Neural crest cell (in vitro differentiated cells): Measurements from ENCODE around the gene GUCY1A2. TPM values are rescaled to one million over a fixed set of nuclear protein-coding genes. Genes with fewer than 3 reads are reported as not detected.

ENCODE experiments used
- DNase-seq: peaks from one replicate; pipeline ENCODE4 v3.0.0; 2021; ENCODE audit warnings: low read depth, mixed read lengths, low spot score
- H3K27ac Mint-ChIP-seq: one replicate; pipeline ENCODE4 v1.8.0; 2021; ENCODE audit warnings: mild to moderate bottlenecking, mixed read lengths; ENCODE audit not compliant: unreplicated experiment
- H3K27me3 Mint-ChIP-seq: 2 replicates; pipeline ENCODE4 v1.8.0; 2021; ENCODE audit warnings: low read depth, mild to moderate bottlenecking, mixed read lengths
- H3K36me3 Mint-ChIP-seq: 2 replicates; pipeline ENCODE4 v1.8.0; 2021; ENCODE audit warnings: low read depth, mild to moderate bottlenecking, mixed read lengths
- H3K4me1 Mint-ChIP-seq: 2 replicates; pipeline ENCODE4 v1.8.0; 2021; ENCODE audit warnings: mixed read lengths
- H3K4me3 Mint-ChIP-seq: one replicate; pipeline ENCODE4 v1.8.0; 2021; ENCODE audit warnings: mild to moderate bottlenecking, mixed read lengths
- H3K9me3 Mint-ChIP-seq: 2 replicates; pipeline ENCODE4 v1.8.0; 2021; ENCODE audit warnings: mixed read lengths
- total RNA-seq: library from RNA; stranded (reverse); gene quantifications from 2 replicates; pipeline ENCODE4 v1.2.1, GENCODE V29; 2021
- TF ChIP-seq, protein P1 (sequence below): fragments of 200-600 bp; sonication (generic); conservative IDR thresholded peaks from 2 replicates; pipeline ENCODE4 v1.5.0; 2021; ENCODE audit warnings: antibody characterized with exemption, mild to moderate bottlenecking

GUCY1A2 gene
- total RNA-seq, 1 donor from 2014 or later: 4.0 TPM

- H3K27ac Mint-ChIP-seq: peak overlapping the region; percentile 37
- no peaks in the 10 kb centered on the region for H3K27me3 Mint-ChIP-seq
- H3K4me3 Mint-ChIP-seq: no peak overlapping the region
- no peak for DNase-seq
- no peaks in the 10 kb centered on the region for H3K9me3 Mint-ChIP-seq
- peaks cover 6% of the 10 kb centered on the region for H3K4me1 Mint-ChIP-seq
- TF ChIP-seq, protein P1, sequence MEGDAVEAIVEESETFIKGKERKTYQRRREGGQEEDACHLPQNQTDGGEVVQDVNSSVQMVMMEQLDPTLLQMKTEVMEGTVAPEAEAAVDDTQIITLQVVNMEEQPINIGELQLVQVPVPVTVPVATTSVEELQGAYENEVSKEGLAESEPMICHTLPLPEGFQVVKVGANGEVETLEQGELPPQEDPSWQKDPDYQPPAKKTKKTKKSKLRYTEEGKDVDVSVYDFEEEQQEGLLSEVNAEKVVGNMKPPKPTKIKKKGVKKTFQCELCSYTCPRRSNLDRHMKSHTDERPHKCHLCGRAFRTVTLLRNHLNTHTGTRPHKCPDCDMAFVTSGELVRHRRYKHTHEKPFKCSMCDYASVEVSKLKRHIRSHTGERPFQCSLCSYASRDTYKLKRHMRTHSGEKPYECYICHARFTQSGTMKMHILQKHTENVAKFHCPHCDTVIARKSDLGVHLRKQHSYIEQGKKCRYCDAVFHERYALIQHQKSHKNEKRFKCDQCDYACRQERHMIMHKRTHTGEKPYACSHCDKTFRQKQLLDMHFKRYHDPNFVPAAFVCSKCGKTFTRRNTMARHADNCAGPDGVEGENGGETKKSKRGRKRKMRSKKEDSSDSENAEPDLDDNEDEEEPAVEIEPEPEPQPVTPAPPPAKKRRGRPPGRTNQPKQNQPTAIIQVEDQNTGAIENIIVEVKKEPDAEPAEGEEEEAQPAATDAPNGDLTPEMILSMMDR: no peak
- H3K36me3 Mint-ChIP-seq: no peaks in the 10 kb centered on the region
Measured at GRCh38 chr11:106998116-106998915, 20.0 kb downstream of the GUCY1A2 start.

GRCh38 chr11:106997227-106997626 lies 21.0 kb downstream of the GUCY1A2 start:
- Mint-ChIP-seq H3K27ac (no peak overlapping the region), H3K9me3 (no peaks in the 10 kb centered on the region), H3K4me3 (no peak overlapping the region), H3K4me1 (peaks cover 6% of the 10 kb centered on the region), H3K27me3 (no peaks in the 10 kb centered on the region), H3K36me3 (no peaks in the 10 kb centered on the region)
- no peak for DNase-seq
- TF ChIP-seq, protein P1: no peak

DNA sequence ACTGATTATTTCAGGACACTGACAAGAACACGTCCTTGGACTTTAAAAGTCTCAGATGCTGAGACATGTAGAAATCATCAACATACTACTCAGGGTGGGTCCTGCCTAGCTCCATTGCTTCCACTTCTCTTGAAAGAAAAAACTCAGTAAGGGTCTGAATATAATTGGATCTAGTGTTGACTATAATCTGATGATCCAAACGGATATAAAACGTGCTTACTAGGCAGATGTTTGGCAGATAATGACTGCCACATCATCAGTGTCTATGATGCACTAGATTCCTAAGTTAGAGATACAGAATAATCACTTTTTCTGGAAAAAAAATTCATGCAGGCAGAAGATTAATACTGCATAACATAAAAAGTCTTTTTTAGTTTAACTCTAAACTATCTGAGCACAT lies 21.6 kb downstream of the GUCY1A2 start:
- Mint-ChIP-seq H3K27ac (no peak overlapping the region), H3K36me3 (no peaks in the 10 kb centered on the region), H3K9me3 (no peaks in the 10 kb centered on the region), H3K4me3 (no peak overlapping the region), H3K27me3 (no peaks in the 10 kb centered on the region), H3K4me1 (peaks cover 6% of the 10 kb centered on the region)
- DNase-seq: no peak
- TF ChIP-seq, protein P1: no peak

DNA sequence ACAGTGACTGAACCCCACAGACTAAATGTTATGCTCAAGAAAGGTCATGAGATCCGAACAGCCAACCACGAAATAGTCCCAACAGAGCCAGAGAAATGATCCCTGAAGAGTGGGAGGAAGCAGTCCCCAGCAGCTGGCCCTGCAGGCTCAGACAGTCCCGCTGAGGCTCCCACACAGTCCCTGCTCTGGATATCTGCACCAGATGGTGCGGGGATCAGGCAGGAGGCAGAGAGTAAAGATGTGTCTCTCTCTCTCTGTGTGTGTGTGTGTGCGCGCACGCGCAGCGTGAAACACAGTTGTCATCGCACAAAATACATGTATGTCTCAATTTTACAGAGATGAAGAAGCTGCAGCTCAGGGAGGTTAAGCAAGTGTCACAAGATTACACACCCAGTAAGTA lies 27.9 kb downstream of the GUCY1A2 start:
- H3K36me3 Mint-ChIP-seq: no peaks in the 10 kb centered on the region
- H3K27me3 Mint-ChIP-seq: no peaks in the 10 kb centered on the region
- no peak overlapping the region for H3K27ac Mint-ChIP-seq
- H3K4me3 Mint-ChIP-seq: no peak overlapping the region
- no peaks in the 10 kb centered on the region for H3K9me3 Mint-ChIP-seq
- TF ChIP-seq, protein P1: no peak
- H3K4me1 Mint-ChIP-seq: peaks cover 24% of the 10 kb centered on the region
- DNase-seq: no peak

DNA sequence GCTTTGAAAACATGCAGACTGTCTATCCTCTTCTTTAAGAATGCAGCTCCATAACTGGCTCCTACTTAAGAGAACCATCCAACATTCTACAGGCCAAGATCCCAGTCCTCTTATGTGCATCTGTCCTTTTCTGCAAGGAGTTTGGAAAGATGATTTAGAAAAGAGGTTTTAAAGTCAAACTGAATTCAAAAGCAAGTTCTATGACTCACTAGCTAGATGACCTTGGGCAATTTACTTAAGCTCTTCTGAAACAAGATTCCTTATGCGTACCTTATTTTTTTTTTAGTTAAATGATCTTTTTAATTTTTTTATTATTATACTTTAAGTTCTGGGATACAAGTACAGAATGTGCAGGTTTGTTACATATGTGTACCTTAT lies 29.2 kb downstream of the GUCY1A2 start:
- H3K4me3 Mint-ChIP-seq: no peak overlapping the region
- no peaks in the 10 kb centered on the region for H3K36me3 Mint-ChIP-seq
- no peaks in the 10 kb centered on the region for H3K9me3 Mint-ChIP-seq
- no peaks in the 10 kb centered on the region for H3K27me3 Mint-ChIP-seq
- TF ChIP-seq, protein P1: no peak
- DNase-seq: no peak
- no peak overlapping the region for H3K27ac Mint-ChIP-seq
- H3K4me1 Mint-ChIP-seq: peaks cover 28% of the 10 kb centered on the region
